Activated CD4-positive, alpha-beta T cell treated with anti-CD3 and anti-CD28 coated beads, Interleukin-2, Interleukin-4, amounts not matched to agents 100 ng/mL and 50 ng/mL, durations not matched to agents 16 hours and 8 hours (primary cell): ENCODE results near the gene PLRG1.
"Not testable (repeated sequence)": the region's sequence is repeated elsewhere in the genome, so short reads cannot be mapped to it uniquely, and the experiment has no call there.

ENCODE experiments used
- DNase-seq: peaks from one replicate; pipeline ENCODE4 v3.0.0-alpha.2; 2020; ENCODE audit warnings: low spot score

Gene PLRG1

GRCh38 chr4:154549894-154550790 lies at the start of gene PLRG1:
Gene PLRG1 (minus strand): TSS chr4:154550400. CDS start chr4:154550308, 92 bp downstream.
- peak; percentile 96 for DNase-seq

- DNase-seq: no peak
Observed at GRCh38 chr4:154597798-154598774, 47.9 kb upstream of the PLRG1 start.

GRCh38 chr4:154597281-154597680 lies 47.1 kb upstream of the PLRG1 start:
- DNase-seq: not testable (repeated sequence)

GRCh38 chr4:154595807-154596206 lies 45.6 kb upstream of the PLRG1 start:
- DNase-seq: no peak

- not testable (repeated sequence) for DNase-seq
Observed at GRCh38 chr4:154594343-154594742, 44.1 kb upstream of the PLRG1 start.

GRCh38 chr4:154593868-154594267 lies 43.7 kb upstream of the PLRG1 start:
- no peak for DNase-seq

- DNase-seq: no peak
Observed at GRCh38 chr4:154591890-154592289, 41.7 kb upstream of the PLRG1 start.

GRCh38 chr4:154590329-154591006 lies 40.3 kb upstream of the PLRG1 start, which contains the start of gene FGA:
Gene FGA (minus strand): TSS chr4:154590742. CDS start chr4:154590687, 55 bp downstream.
- DNase-seq: no peak

- DNase-seq: no peak
Observed at GRCh38 chr4:154589296-154590197, 39.3 kb upstream of the PLRG1 start.

GRCh38 chr4:154588198-154588597 lies 38.0 kb upstream of the PLRG1 start:
- DNase-seq: no peak

GRCh38 chr4:154586296-154587033 lies 36.3 kb upstream of the PLRG1 start:
- DNase-seq: no peak

- no peak for DNase-seq
Observed at GRCh38 chr4:154585369-154586018, 35.3 kb upstream of the PLRG1 start.

- DNase-seq: no peak
Observed at GRCh38 chr4:154584259-154584658, 34.1 kb upstream of the PLRG1 start.

GRCh38 chr4:154583677-154584076 lies 33.5 kb upstream of the PLRG1 start:
- DNase-seq: no peak

- no peak for DNase-seq
Observed at GRCh38 chr4:154583230-154583629, 33.0 kb upstream of the PLRG1 start.

GRCh38 chr4:154582723-154583122 lies 32.5 kb upstream of the PLRG1 start:
- DNase-seq: no peak

GRCh38 chr4:154579927-154580326 lies 29.7 kb upstream of the PLRG1 start:
- DNase-seq: no peak

- DNase-seq: no peak
Observed at GRCh38 chr4:154578919-154579318, 28.7 kb upstream of the PLRG1 start.

- DNase-seq: no peak
Observed at GRCh38 chr4:154577324-154577723, 27.1 kb upstream of the PLRG1 start.

- DNase-seq: no peak
Observed at GRCh38 chr4:154574311-154574710, 24.1 kb upstream of the PLRG1 start.
